ENCODE measurements around the gene ECEL1.

Gene ECEL1

GRCh38 chr2:232521959-232522622 lies 34.5 kb upstream of the ECEL1 start:
- peak in 1 of 2 experiments; percentile 37 for DNase-seq

GRCh38 chr2:232521098-232521497 lies 33.5 kb upstream of the ECEL1 start:
- DNase-seq: no peak

GRCh38 chr2:232520489-232520888 lies 32.9 kb upstream of the ECEL1 start:
- DNase-seq: no peak

GRCh38 chr2:232519581-232520438 lies 32.2 kb upstream of the ECEL1 start, which contains the start of gene PRSS56:
Gene PRSS56 (plus strand): TSS chr2:232520388. CDS start chr2:232520599, 211 bp downstream.
- no peak for DNase-seq

GRCh38 chr2:232518844-232519243 lies 31.2 kb upstream of the ECEL1 start:
- DNase-seq: no peak

GRCh38 chr2:232516551-232516950 lies 28.9 kb upstream of the ECEL1 start:
- DNase-seq: no peak

GRCh38 chr2:232515639-232516038 lies 28.0 kb upstream of the ECEL1 start:
- no peak for DNase-seq

- no peak for DNase-seq
Observed at GRCh38 chr2:232513353-232513752, 25.7 kb upstream of the ECEL1 start.

- no peak for DNase-seq
Observed at GRCh38 chr2:232512602-232513001, 25.0 kb upstream of the ECEL1 start.

- no peak for DNase-seq
Observed at GRCh38 chr2:232511336-232511890, 23.8 kb upstream of the ECEL1 start.

- DNase-seq: no peak
Observed at GRCh38 chr2:232508251-232508650, 20.6 kb upstream of the ECEL1 start.

GRCh38 chr2:232506709-232507108 lies 19.1 kb upstream of the ECEL1 start:
- DNase-seq: no peak

GRCh38 chr2:232505856-232506255 lies 18.2 kb upstream of the ECEL1 start:
- DNase-seq: no peak

- no peak for DNase-seq
Observed at GRCh38 chr2:232504438-232504837, 16.8 kb upstream of the ECEL1 start.

- DNase-seq: no peak
Observed at GRCh38 chr2:232503809-232504323, 16.2 kb upstream of the ECEL1 start.

GRCh38 chr2:232502911-232503808 lies 15.5 kb upstream of the ECEL1 start:
- DNase-seq: no peak

GRCh38 chr2:232502511-232502910 lies 14.9 kb upstream of the ECEL1 start:
- no peak for DNase-seq

GRCh38 chr2:232501794-232502390 lies 14.3 kb upstream of the ECEL1 start:
- no peak for DNase-seq

- DNase-seq: no peak
Observed at GRCh38 chr2:232501331-232501771, 13.7 kb upstream of the ECEL1 start.

GRCh38 chr2:232498452-232498851 lies 10.8 kb upstream of the ECEL1 start:
- DNase-seq: no peak

GRCh38 chr2:232497348-232497747 lies 9.7 kb upstream of the ECEL1 start:
- DNase-seq: no peak
